Right lobe of liver (tissue), 4 donors: ENCODE results near the gene MAPRE2.

Experiments used
- CTCF ChIP-seq, 4 donors: fragments of 200-600 bp in 3 of 4; fragments of 450-650 bp in 1 of 4; IDR thresholded peaks; one replicate each; pipeline versions ENCODE4 v1.5.1 to v1.8.0; 2016 to 2022; ENCODE audit warnings: antibody characterized with exemption in 4 of 4, mild to moderate bottlenecking in 2 of 4
- POLR2A ChIP-seq: fragments of 450-650 bp; IDR thresholded peaks from one replicate; pipeline ENCODE4 v1.6.1; 2017; ENCODE audit warnings: antibody characterized with exemption, mild to moderate bottlenecking
- donor health status: DM: no; HTN: no; CAD: no.
- donor health status: DM: no; HTN: no; CAD: no.
- donor health status: DM: no; HTN: yes; CAD: no.

- TF ChIP-seq POLR2A = no peak
- no peak for TF ChIP-seq CTCF (IDR thresholded peaks at IDR 0.05)
These were observed 9.1 kb upstream of the MAPRE2 start for GRCh38 chr18:35032113-35032512.
